ENCODE results near the gene P4HA2.

P4HA2 gene

GRCh38 chr5:132221781-132222648 lies 5.6 kb downstream of the P4HA2 start:
- DNase-seq, result no peak

GRCh38 chr5:132220491-132220890 lies 7.2 kb downstream of the P4HA2 start:
- no peak for DNase-seq

GRCh38 chr5:132219981-132220380 lies 7.7 kb downstream of the P4HA2 start:
- no peak for DNase-seq

GRCh38 chr5:132219289-132219970 lies 8.2 kb downstream of the P4HA2 start:
- DNase-seq, result no peak

GRCh38 chr5:132218321-132218720 lies 9.3 kb downstream of the P4HA2 start:
- DNase-seq, result no peak

- DNase-seq, result no peak
These were observed 12.3 kb downstream of the P4HA2 start for GRCh38 chr5:132215329-132215728.

GRCh38 chr5:132214491-132214890 lies 13.2 kb downstream of the P4HA2 start:
- no peak for DNase-seq

GRCh38 chr5:132213666-132214065 lies 14.0 kb downstream of the P4HA2 start:
- no peak for DNase-seq

- DNase-seq, result no peak
These were observed 15.9 kb downstream of the P4HA2 start for GRCh38 chr5:132211787-132212186.

GRCh38 chr5:132210944-132211343 lies 16.7 kb downstream of the P4HA2 start:
- DNase-seq, result no peak

GRCh38 chr5:132209901-132210545 lies 17.6 kb downstream of the P4HA2 start:
- DNase-seq, result no peak

GRCh38 chr5:132209131-132209530 lies 18.5 kb downstream of the P4HA2 start:
- DNase-seq, result no peak

GRCh38 chr5:132207778-132208177 lies 19.9 kb downstream of the P4HA2 start:
- DNase-seq, result no peak

- DNase-seq, result no peak
These were observed 20.9 kb downstream of the P4HA2 start for GRCh38 chr5:132206782-132207181.

- DNase-seq, result no peak
These were observed 22.1 kb downstream of the P4HA2 start for GRCh38 chr5:132205385-132206125.

- DNase-seq, result no peak
These were observed 23.1 kb downstream of the P4HA2 start for GRCh38 chr5:132204371-132205135.

GRCh38 chr5:132203916-132204315 lies 23.7 kb downstream of the P4HA2 start:
- DNase-seq, result no peak

GRCh38 chr5:132203464-132203818 lies 24.2 kb downstream of the P4HA2 start:
- no peak for DNase-seq

- no peak for DNase-seq
These were observed 24.8 kb downstream of the P4HA2 start for GRCh38 chr5:132202711-132203463.

GRCh38 chr5:132199116-132199680 lies 28.5 kb downstream of the P4HA2 start:
- no peak for DNase-seq

- no peak for DNase-seq
These were observed 29.1 kb downstream of the P4HA2 start for GRCh38 chr5:132198571-132198970.
